ENCODE results near the gene DCLK1.

GRCh38 chr13:36125841-36126240 lies 5.3 kb downstream of the DCLK1 start:
- TF ChIP-seq POLR2A (IDR thresholded peaks at IDR 0.05) (no peak), CTCF (IDR thresholded peaks at IDR 0.05) (no peak), POLR2AphosphoS5 (IDR thresholded peaks at IDR 0.05) (no peak)

All from prostate gland (tissue), 2 donors.